ENCODE data around the gene TIMM17A. TPM values are rescaled to one million over a fixed set of nuclear protein-coding genes. Genes with fewer than 3 reads are reported as not detected.

The TIMM17A gene
- total and polyA plus RNA-seq, 2 of the 8 experiments (the other 6 are each of a cell fraction or from before 2014, with no cell fraction given): 30.3 to 57.1 TPM

DNA sequence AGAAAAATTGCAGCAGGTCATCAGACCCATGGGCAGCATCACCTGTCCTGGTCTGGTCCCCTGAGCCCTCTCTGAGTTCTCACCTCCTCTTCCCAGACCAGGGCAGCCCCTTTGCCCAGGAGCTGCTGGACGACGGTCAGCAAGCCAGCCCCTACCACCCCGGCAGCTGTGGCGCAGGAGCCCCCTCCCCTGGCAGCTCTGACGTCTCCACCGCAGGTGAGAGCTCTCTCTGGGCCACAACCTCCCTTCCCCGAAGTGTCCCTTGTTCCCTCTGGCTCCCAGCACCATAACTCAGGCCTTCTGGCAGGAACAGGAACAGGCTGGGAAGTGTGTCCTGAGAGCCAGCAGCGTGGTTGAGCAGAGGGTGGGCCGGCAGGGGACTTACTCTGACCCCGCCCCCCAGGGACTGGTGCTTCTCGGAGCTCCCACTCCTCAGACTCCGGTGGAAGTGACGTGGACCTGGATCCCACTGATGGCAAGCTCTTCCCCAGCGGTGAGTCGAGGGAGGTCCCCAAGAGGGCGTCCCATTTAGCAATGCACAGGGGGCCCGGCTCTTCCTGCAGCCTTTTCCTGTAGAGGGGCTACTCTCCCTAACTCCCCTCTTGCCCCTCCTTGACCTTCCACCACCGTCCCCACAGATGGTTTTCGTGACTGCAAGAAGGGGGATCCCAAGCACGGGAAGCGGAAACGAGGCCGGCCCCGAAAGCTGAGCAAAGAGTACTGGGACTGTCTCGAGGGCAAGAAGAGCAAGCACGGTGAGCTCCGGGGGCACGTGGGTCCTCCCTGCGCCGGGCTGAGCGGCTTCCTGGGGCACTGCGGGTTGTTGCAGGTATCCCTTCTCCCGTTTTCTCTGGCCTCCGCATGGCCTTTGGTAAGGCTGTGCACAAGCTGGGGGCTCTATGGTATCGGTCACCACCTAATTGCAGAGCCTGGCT is 57.5 kb downstream of the TIMM17A start:
- no peak overlapping the region for H3K14ac ChIP-seq (ENCODE audit: insufficient read length)
- DNase-seq (ENCODE audit: low read depth in 1 of 2, low spot score in 2 of 2) (no peak), FAIRE-seq (no peak)
- H4K8ac ChIP-seq (ENCODE audit: extremely low read depth, insufficient read depth, low read length): no peak overlapping the region; the same call in 1 of the 2 replicates
- H2BK15ac ChIP-seq (ENCODE audit: low read length): no peak overlapping the region
- no peak overlapping the region for H2AFZ ChIP-seq (ENCODE audit: low read length)
- no peak overlapping the region for H4K5ac ChIP-seq (ENCODE audit: insufficient read length, low read depth, low read length)
- H2AK5ac ChIP-seq (ENCODE audit: low read depth, low read length): no peak overlapping the region
- no peak overlapping the region for H3K9ac ChIP-seq (replicated peaks in 1 of 4; ENCODE audit: extremely low read depth in 1 of 4, low read depth in 3 of 4, low read length in 3 of 4)
- WGBS, 2 experiments (ENCODE audit: extremely low coverage in 1 of 2, insufficient coverage in 1 of 2, insufficient read length in 1 of 2, insufficient replicate concordance in 2 of 2, low coverage in 1 of 2, low lambda C conversion rate in 2 of 2, missing lambda C conversion rate in 1 of 2): 92% methylated on average over 34 of the region's 35 CpGs; no CpG with 5 or more reads in 1 of the 2 experiments
- no peak overlapping the region for H2BK12ac ChIP-seq (ENCODE audit: low read depth, low read length)
- peaks cover 5 to 29% (median 23%) of the 10 kb centered on the region in 4 experiments for H3K4me1 ChIP-seq (replicated peaks in 1 of 4; ENCODE audit: control insufficient read depth in 3 of 4, insufficient read depth in 4 of 4, low read length in 3 of 4)
- H3K4ac ChIP-seq (replicated peaks; ENCODE audit: insufficient read length, low read depth, low read length): no peak overlapping the region
- no peak overlapping the region for H3K27ac ChIP-seq (ENCODE audit: low read depth, low read length)
- no peak overlapping the region for H3K4me3 ChIP-seq (ENCODE audit: extremely low read depth in 1 of 4, insufficient read depth in 2 of 4, low read depth in 3 of 4, low read length in 4 of 4)
- H3K27me3 ChIP-seq (replicated peaks in 1 of 4; ENCODE audit: control insufficient read depth in 3 of 4, extremely low read depth in 1 of 4, insufficient read depth in 3 of 4, low read length in 3 of 4): no peaks in the 10 kb centered on the region
- no peaks in the 10 kb centered on the region for H3K9me3 ChIP-seq (ENCODE audit: insufficient read depth in 2 of 2, low read depth in 1 of 2, low read length in 1 of 2)
- H3K36me3 ChIP-seq (ENCODE audit: control insufficient read depth in 2 of 4, insufficient read depth in 4 of 4, low read length in 3 of 4): peaks cover 8 to 39% (median 16%) of the 10 kb centered on the region in 4 experiments; a peak in 7 of 8 replicates
- POLR2A ChIA-PET (ENCODE audit: partially characterized antibody): interaction anchor here (0.6 to 7.5 kb wide), 13 partner anchors 10 to 570 kb away, joined by 3 to 74 read pairs (median 4); partner anchors contain the start of gene GPR37L1
- CTCF ChIA-PET (ENCODE audit: partially characterized antibody): interaction anchor here (0.8 to 27.9 kb wide), 13 partner anchors 9 to 118 kb away, joined by 3 to 1014 read pairs (median 3); partner anchors contain the start of gene GPR37L1
- H2BK20ac ChIP-seq (ENCODE audit: low read length): no peak overlapping the region
- no peak overlapping the region for H2BK120ac ChIP-seq (replicated peaks; ENCODE audit: low read depth, low read length)
- H3K56ac ChIP-seq (replicated peaks; ENCODE audit: insufficient read length, low read depth, low read length): no peak overlapping the region
- H2BK5ac ChIP-seq (ENCODE audit: low read depth, low read length): no peak overlapping the region
- H3K79me1 ChIP-seq (ENCODE audit: low read depth, low read length): peaks cover 5% of the 10 kb centered on the region
- peaks cover 0 to 13% of the 10 kb centered on the region in 2 experiments; a peak in 1 of 4 replicates for H3K79me2 ChIP-seq (ENCODE audit: control insufficient read depth in 1 of 2, insufficient read depth in 2 of 2, low read length in 2 of 2)
- H4K91ac ChIP-seq (replicated peaks; ENCODE audit: insufficient read length, low read length): no peak overlapping the region
- H3K18ac ChIP-seq (ENCODE audit: extremely low read depth, low read length): no peak overlapping the region
- H3K23ac ChIP-seq (ENCODE audit: insufficient read length): no peak overlapping the region
- H3K23me2 ChIP-seq (ENCODE audit: low read depth, low read length): peaks cover 7% of the 10 kb centered on the region; the same call in 1 of the 2 replicates
- H3K4me2 ChIP-seq (ENCODE audit: insufficient read depth in 1 of 2, low read depth in 2 of 2, low read length in 2 of 2): no peak overlapping the region
- peaks cover 2 to 3% of the 10 kb centered on the region in 2 experiments for H4K20me1 ChIP-seq (replicated peaks in 1 of 2; ENCODE audit: control insufficient read depth in 1 of 2, insufficient read depth in 2 of 2, low read length in 2 of 2)
- TF ChIP-seq, protein P1, sequence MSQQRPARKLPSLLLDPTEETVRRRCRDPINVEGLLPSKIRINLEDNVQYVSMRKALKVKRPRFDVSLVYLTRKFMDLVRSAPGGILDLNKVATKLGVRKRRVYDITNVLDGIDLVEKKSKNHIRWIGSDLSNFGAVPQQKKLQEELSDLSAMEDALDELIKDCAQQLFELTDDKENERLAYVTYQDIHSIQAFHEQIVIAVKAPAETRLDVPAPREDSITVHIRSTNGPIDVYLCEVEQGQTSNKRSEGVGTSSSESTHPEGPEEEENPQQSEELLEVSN (IDR thresholded peaks at IDR 0.05): no peak
- TF ChIP-seq CTBP2 (IDR thresholded peaks at IDR 0.05; ENCODE audit: borderline replicate concordance, insufficient read depth, insufficient read length, low read length): no peak
- no peak for TF ChIP-seq PHF8 (conservative IDR thresholded peaks at IDR 0.05; ENCODE audit: low read depth, low read length)
- TF ChIP-seq, protein P2, sequence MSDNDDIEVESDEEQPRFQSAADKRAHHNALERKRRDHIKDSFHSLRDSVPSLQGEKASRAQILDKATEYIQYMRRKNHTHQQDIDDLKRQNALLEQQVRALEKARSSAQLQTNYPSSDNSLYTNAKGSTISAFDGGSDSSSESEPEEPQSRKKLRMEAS (IDR thresholded peaks at IDR 0.05): no peak
- no peak for TF ChIP-seq HDAC2 (IDR thresholded peaks at IDR 0.05; ENCODE audit: borderline replicate concordance in 1 of 2, low read depth in 2 of 2, low read length in 2 of 2)
- no peak for TF ChIP-seq GTF2F1 (IDR thresholded peaks at IDR 0.05; ENCODE audit: borderline replicate concordance, low read depth, low read length)
- no peak for TF ChIP-seq CBX5 (IDR thresholded peaks at IDR 0.05; ENCODE audit: low read depth, low read length)
- no peak for TF ChIP-seq SAP30 (IDR thresholded peaks at IDR 0.05; ENCODE audit: insufficient read depth, insufficient replicate concordance, low read length)
- no peak for TF ChIP-seq SIX5 (IDR thresholded peaks at IDR 0.05; ENCODE audit: low read depth, low read length)
